Astrocyte of the hippocampus (primary cell): ENCODE results near the gene SNRNP25.
A peak's percentile ranks its signal among the peaks of the same experiment; 100 is the strongest.

Experiments
- DNase-seq: peaks from one replicate; pipeline ENCODE4 v3.0.0; 2011; ENCODE audit warnings: low read depth, low spot score

SNRNP25 gene

DNA sequence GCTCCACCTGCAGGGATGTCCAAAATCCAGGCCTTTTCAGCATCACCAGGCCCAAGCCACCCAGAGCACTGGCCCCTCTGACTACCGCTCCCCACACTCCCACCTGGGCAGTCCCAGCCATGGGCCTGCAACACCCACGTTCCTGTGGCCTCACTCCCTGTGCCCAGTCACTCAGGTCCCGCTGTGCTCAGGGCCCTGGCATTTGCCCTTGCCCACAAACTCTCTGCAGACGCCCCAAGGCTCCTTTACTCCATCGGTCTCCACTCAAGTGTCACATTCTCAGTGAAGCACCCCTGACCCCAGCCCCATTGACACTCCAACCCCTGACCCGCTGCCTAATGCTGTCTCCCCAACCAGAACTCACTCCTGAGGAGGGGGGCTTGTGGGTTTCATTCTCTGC is 48.0 kb downstream of the SNRNP25 start:
- DNase-seq: no peak

DNA sequence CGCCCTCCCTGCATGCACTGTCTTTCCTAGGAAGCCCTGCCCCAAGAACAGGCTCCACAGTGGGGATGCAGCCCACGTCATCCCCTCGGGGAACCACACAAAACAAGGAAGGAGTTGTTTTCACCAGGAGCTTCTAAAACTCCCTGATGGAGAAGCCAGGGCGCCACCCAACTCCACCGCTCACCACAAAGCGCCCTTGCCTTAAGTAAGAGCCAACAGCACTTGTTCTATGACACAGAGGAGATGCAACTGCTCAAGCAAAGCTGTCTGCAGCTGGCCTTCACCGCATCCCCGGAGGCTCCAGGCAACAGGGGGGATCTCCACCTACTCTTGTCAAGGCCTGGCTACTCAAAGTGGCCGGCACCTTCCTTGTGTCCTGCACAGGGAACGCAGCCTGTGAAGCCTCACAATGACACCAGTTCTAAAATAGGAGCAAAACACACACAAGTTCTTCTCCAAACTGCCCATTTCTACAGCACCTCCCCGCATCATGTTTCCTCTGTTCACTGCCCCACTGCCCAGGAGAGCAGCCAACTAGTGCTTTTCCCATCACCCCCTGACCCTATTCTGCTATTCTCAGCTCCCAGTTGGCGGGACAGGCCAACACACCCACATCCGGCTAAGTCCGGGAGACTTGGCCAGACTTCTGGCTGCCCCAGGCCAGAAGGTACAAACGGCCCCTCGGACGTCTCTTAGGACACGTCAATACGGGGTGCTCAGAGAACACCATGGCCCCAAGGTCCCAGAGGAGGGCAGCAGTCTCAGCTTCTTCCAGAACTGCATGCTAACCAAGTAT is 48.6 kb downstream of the SNRNP25 start:
- no peak for DNase-seq

DNA sequence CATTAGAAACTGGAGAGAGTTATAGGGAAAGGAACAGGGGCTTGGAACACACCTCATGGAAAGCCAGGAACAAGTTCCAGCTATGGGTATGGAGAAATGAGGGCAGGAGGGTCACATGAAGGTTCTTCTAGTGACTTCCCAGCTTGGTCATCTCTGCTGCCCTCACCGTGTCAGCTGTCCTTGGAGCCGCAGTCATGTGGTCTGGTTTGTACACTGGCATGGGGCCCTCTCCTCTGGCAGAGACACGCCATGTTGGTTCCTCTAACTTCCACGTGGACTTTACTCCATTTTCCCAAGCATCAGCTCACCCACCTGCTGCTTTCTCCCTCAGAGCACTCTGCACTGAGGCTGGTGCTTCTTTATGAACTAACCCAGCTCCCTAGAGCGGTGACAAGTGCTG is 50.7 kb downstream of the SNRNP25 start:
- no peak for DNase-seq

DNA sequence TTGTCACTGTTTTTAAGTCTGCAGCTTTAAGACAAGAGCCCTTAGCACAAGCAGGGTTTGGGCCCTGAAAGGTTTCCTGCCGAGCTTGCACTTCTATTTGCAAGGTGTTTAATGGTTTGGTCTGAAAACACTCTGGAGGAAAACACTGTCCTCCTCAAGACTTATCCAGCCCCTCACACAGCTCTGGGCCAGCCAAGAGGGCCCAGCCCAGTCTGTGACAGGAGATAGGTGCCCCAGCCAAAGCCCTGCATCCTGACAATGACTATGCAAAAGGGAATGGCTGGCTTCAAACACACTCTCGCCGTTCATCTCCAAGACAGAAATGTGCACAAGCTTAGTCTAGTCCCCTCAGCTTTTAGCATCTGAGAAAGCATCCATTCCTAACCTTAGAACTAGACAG is 51.3 kb downstream of the SNRNP25 start:
- no peak for DNase-seq

DNA sequence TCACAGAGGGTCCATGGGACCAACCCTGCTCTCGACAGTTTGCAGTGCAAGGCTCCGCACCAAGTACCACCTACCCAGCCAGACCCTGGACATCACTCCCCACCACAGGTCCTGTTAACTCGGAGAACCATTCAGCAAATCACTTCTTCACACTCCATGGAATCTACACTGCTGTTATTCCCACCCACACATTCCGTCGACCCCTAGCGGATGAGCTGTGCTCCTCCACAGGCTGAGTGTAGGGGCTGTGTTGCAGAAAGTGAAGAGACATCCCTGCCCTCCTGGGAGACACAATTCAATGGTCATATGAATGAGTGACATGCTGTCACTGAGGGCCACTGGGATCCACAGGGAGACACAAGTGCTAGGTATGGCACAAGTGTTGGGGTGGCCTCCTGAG is 51.9 kb downstream of the SNRNP25 start:
- DNase-seq: no peak

DNA sequence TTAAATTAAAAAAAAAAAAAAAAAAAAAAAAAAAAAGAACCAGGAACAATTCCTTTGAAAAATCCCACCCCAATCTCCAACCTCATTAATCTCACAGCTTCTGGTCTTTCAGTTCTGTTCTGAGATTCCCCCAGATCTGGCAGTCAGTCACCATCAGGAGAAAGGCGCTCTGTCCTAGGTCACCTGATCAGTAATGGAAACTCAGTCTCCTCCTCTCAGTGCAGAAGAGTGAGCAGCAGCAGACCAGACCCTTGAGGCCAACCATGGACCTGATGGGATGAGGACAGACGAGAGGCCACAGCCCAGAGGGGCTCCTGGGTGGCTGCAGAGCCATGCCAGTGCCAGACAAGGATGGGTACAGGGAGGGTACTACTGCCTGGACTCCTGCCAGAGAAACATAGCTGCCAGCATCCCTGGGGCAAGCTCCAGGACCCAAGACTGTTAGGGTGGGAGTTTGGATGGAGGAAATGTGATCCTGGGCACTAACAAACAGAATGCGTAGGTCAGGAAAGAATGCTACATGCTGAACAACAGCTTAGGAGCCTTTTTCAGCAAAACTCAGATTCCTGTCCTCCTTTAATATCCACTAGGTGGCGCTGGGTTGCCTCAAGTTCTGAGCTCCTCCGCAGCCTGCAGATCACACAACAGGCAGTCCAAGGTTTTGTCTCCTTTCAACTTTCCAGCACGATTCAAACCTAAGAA is 53.1 kb downstream of the SNRNP25 start:
- DNase-seq: peak; percentile 88
